ENCODE measurements around the gene RBMS3.

The RBMS3 gene

GRCh38 chr3:29936766-29937165, 655.9 kb downstream of the RBMS3 start:
- no peak for DNase-seq (ENCODE audit: low read depth in 3 of 3)

GRCh38 chr3:29937185-29937584, 656.3 kb downstream of the RBMS3 start:
- DNase-seq (ENCODE audit: low read depth in 3 of 3), result no peak

DNA sequence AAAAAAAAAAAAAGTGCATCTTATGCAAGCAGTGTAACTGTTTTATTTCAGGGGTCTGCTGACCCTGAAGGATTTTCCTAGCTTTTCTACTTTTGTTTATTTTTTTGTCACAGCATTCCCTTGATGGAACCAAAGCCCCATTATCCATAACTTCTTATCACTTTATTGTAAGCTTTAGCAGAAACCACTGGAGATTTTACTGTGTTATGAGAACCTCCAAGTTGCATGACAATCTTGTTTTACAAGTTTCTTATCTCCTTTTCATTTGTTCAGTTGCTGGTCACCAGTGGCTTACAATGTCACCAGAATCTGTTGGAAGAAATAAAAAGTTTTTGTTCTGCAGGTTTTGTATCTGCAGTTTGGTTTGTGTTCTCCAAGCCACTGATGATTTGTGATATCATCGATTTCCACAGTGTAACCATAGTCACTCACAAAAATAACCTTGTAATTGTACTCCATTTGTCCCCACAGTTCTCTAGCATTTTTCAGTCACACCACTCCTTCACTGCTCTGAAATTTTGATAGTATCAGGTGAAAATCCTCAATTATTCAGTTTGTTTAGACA, 660.0 kb downstream of the RBMS3 start:
- DNase-seq (ENCODE audit: low read depth in 3 of 3), result no peak

GRCh38 chr3:29942297-29942696, 661.4 kb downstream of the RBMS3 start:
- DNase-seq (ENCODE audit: low read depth in 3 of 3), result no peak

DNA sequence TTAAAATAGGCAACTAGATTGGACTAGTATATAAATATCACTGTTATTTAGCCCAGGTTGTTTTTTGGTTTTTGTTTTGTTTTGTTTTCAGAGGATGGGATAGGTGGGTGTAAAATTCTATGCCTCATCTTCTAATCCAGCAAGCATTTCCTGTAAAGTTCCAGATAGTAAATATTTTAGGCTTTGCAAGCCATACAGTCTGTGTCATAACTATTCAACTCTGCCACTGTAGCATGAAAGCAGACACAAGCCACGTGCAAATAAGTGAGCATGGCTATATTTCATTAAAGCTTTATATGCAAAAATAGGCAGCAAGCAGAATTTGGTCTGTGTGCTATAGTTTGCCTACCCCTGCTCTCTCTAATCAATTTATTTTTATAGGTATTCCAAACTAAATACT, 668.3 kb downstream of the RBMS3 start:
- DNase-seq (ENCODE audit: low read depth in 3 of 3), result no peak

DNA sequence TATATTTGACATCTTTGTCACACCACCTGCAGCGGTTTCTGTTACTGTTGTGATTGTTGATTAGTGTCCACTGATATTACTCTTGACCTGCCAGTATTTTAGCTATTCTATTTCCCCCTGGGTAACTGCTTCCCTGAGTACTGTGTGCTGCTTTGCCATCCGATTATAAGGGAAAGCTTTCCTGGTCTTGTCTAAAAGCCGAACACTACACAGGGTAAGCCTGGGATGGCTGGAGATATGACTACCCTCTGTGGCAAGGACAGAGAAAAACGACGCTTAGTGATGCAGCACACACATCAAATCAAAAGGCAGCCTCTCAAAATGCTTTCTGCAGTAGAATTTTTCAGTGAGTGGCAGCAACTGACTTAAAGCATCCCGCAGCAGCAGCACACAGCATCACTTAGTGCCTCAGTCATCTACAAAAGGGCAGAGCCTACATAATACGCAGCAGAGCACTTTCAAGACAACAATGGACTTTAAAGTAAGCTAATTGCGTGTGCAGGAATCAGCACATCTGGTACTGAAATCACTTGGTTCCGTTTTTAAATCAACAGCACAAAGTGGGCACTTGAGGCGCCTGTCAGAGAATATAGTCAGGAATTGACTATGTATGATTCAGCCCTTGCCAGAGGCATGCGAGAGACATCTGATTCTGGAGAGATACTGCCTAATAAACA, 669.2 kb downstream of the RBMS3 start:
- no peak for DNase-seq (ENCODE audit: low read depth in 3 of 3)

- no peak for DNase-seq (ENCODE audit: low read depth in 3 of 3)
These were observed 671.6 kb downstream of the RBMS3 start for GRCh38 chr3:29952431-29952830.

DNA sequence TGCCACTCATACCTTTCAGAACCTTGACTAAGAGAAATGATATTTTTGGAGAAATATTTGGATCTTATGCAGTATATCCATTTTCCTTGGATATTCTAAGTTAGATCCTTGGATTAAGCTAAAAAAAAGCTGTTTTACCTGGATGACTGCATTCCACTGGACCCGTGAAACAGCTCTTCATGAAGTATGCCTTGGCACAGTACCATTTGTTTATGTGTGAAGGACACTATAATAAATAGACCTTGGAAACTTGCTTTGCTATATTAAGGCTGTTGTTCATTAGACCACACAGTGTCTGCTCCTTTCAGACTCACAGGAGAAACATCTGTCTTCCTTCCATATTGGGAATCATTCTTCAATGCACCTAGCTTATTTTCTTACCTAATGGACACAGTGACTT, 674.5 kb downstream of the RBMS3 start:
- no peak for DNase-seq (ENCODE audit: low read depth in 3 of 3)

DNA sequence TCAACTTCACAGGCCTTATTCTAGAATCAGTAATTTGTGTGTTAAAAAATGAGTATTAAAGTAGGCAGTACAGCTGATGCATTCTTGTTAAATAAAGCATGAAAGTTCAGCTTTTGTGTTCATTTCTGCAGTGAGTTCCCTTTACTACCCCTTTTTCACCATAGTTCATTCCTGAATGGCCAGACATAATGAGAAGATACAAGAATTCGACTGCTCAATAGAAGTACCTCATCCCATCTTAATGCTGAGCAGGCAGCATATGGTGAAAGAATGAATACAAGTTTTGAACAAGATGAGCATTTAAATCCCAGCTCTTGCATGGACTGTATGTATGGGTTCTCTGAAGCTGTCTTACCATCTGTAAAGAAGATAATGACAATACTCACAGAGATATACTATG, 677.9 kb downstream of the RBMS3 start:
- no peak for DNase-seq (ENCODE audit: low read depth in 3 of 3)

DNA sequence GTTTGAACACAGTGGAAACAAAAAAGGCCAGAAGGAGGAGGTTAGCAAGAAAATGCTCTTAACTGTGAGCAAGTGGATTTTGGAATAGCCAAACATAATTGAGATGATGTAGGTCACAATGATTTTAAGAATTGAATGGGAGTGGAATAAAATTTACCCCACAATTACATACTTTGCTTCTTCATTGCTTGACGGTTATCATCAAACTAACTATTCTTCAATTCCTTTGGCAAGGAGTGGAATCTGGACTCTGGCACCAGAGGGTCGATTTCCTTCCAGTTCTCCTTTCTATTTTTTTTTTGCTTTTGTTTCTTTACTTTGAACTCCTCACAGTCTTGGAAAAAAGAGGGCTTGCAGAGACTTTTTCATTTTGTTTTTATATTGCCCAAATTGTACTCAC, 691.0 kb downstream of the RBMS3 start:
- no peak for DNase-seq (ENCODE audit: low read depth in 3 of 3)

- no peak for DNase-seq (ENCODE audit: low read depth in 3 of 3)
These were observed 691.6 kb downstream of the RBMS3 start for GRCh38 chr3:29972320-29972993.

- no peak for DNase-seq (ENCODE audit: low read depth in 3 of 3)
These were observed 692.9 kb downstream of the RBMS3 start for GRCh38 chr3:29973763-29974162.

DNA sequence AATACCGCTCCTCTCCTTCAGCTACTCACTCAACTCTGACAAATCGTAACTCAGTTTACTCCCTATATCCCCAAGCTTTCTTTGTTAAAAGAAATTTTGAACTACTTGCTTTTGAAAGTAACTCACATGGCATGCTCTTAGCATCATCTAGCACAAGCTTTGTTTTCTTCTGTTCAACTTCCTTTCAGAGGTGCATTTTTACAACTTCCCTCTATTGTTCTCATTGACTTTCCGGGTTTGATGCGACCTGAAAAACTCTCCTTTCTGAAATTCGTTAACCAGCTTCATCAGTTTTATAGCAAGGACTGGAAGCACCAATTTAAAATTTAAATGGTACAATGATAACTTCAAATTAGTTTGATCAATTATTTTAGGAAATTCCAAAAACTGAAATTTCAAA, 696.0 kb downstream of the RBMS3 start:
- DNase-seq (ENCODE audit: low read depth in 3 of 3), result no peak

GRCh38 chr3:29977360-29977759, 696.5 kb downstream of the RBMS3 start:
- DNase-seq (ENCODE audit: low read depth in 3 of 3), result no peak

DNA sequence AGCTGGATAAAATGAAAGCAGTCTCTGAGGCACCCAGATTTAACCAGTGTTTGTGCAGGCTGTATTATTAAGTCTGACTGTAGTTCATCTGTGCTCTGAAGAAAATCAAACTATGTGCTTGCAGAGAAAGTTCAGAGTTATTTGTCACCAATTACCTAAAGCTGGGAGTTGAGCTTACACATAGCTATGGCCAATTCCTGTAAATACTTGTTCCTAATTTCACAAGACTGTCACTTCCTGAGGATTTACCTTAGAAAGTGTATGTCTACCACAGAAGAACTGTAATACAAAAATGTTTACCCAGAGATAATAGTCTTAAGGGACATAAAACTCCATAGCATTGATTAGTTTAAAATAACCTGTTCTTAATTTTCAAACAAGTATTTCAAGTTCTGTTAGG, 697.2 kb downstream of the RBMS3 start:
- DNase-seq (ENCODE audit: low read depth in 3 of 3), result no peak

GRCh38 chr3:29991198-29991597, 710.3 kb downstream of the RBMS3 start:
- DNase-seq (ENCODE audit: low read depth in 3 of 3), result no peak

DNA sequence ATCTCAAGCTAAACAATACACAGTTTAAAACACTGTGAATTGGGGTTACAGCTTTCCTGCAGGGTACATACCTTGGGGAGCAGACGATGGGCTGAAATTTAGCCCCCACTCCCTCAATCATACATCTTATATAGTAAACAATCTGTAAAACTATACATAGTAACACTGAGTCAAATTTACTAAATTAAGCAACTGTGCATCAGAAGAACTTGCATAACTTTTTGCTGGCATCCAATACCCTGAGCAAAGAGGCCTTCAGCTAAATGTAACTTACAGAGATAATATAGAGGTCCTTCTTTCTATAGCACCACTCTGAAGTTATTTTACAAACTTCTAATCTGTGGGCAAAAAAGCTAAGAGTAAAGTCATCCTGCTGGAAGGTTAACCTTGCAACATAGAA, 721.9 kb downstream of the RBMS3 start:
- no peak for DNase-seq (ENCODE audit: low read depth in 3 of 3)

DNA sequence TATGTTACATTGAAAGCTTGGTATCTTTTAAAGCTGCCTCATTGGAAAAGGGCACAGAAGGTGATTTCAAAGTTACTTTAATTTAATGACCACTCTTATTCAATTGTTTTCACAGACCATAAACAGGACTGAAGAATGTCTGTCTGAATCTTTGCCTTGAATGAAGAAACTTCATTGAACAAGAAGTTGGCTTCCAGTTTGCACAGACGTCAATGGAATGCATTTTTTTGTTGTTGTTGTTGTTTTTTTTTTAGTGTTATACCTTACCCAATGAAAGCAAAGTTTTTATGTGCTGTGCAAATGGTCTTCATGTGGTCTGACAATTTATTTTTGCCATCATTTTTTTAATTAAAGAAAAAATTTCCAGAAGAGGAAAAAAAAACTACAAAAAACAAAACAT, 722.9 kb downstream of the RBMS3 start:
- no peak for DNase-seq (ENCODE audit: low read depth in 3 of 3)

DNA sequence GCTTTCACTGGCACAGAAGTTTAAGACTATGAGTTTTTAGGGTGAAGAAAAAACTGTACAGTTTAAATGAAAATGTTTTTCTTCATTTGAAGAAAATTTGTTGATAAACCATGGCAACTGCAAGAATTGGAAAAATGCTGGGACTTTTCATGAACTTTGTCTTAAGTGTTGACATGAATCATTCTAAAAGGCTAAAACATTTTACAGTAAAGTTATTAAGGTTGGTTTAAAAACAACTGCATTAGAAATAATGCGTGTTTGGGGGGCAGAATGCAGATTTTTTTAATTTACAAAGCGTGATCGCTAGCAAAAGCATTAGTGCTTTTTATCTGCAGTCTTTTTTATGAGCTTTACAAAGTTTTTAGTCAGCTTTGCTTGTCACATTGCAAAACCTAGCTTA, 723.6 kb downstream of the RBMS3 start:
- DNase-seq (ENCODE audit: low read depth in 3 of 3), result no peak

GRCh38 chr3:30006111-30006510, 725.2 kb downstream of the RBMS3 start:
- DNase-seq (ENCODE audit: low read depth in 3 of 3), result no peak

DNA sequence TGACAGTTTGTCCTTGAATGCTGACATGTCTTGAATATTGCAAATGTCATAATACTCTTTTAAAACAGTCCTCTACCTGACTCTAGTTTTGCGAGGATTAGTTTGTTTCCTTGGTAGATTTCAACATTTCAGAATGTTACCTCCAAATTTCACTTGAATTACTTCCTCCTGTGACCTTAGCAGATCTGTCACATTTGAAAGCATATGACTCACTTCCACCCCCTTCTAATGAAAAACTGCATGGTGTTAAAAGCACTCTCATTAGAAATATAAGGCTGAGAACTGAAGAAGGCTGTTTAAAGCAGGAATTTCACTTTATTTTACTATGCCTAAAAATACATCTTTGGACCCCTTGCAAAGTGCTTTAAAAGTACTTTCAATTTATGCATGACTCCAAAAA, 726.8 kb downstream of the RBMS3 start:
- no peak for DNase-seq (ENCODE audit: low read depth in 3 of 3)

GRCh38 chr3:30011237-30011803, 730.4 kb downstream of the RBMS3 start:
- no peak for DNase-seq (ENCODE audit: low read depth in 3 of 3)

- peak; percentile 20 to 33 (median 29) for DNase-seq (ENCODE audit: low read depth in 3 of 3)
These were observed 732.2 kb downstream of the RBMS3 start for GRCh38 chr3:30012941-30013543.
